Measurements from ENCODE around the gene CERS2. TPM values are rescaled to one million over a fixed set of nuclear protein-coding genes. Genes with fewer than 3 reads are reported as not detected.

The CERS2 gene
- total and polyA plus RNA-seq, 2 of the 4 experiments (the other 2 are of a cell fraction), result 118 to 127 TPM

- H3K79me1 ChIP-seq (ENCODE audit: low read depth in 1 of 2, low read length in 2 of 2), result peaks cover 23 to 45% of the 10 kb centered on the region in 2 experiments
- no TSS peak for BruUV-seq (replicated peaks)
- peaks cover 6% of the 10 kb centered on the region; the same call in 1 of the 2 replicates for H3K9me1 ChIP-seq (ENCODE audit: insufficient read depth, low read length)
- dilution Hi-C loops (cut with HindIII; ENCODE audit: low sequenced_read_pairs, unreplicated experiment), result no loop called here
- no peak overlapping the region for H2AK9ac ChIP-seq (replicated peaks; ENCODE audit: low read depth, low read length, poor library complexity)
- CTCF ChIA-PET, result no interaction called here
- H3K56ac ChIP-seq (ENCODE audit: extremely low read depth, insufficient read depth, low read length), result no peak overlapping the region
- DNase-seq (no peak), ATAC-seq (ENCODE audit: low read depth) (no peak)
- H2AK5ac ChIP-seq (ENCODE audit: low read depth, low read length), result no peak overlapping the region
- whole genome bisulfite sequencing, 2 experiments (ENCODE audit: extremely low coverage in 2 of 2, insufficient read length in 1 of 2), result no CpG with 5 or more reads among the region's 10 CpGs
- no peak overlapping the region for H3K18ac ChIP-seq (ENCODE audit: low read depth, low read length)
- no peak overlapping the region for H3K9ac ChIP-seq (ENCODE audit: low read depth, low read length)
- intact Hi-C loops (cut with micrococcal nuclease), result no loop called here
- H3K23ac ChIP-seq (ENCODE audit: low read depth, low read length), result no peak overlapping the region
- no peak overlapping the region for H3K14ac ChIP-seq (replicated peaks; ENCODE audit: low read depth, low read length)
- no peak overlapping the region for H2BK15ac ChIP-seq (ENCODE audit: low read depth, low read length)
- no peaks in the 10 kb centered on the region for H3K27me3 ChIP-seq (ENCODE audit: control insufficient read depth, insufficient read depth, low read length)
- H2AFZ ChIP-seq (replicated peaks; ENCODE audit: low read length, poor library complexity), result no peak overlapping the region
- H3K4me1 ChIP-seq (ENCODE audit: control insufficient read depth, insufficient read depth, low read length), result no peaks in the 10 kb centered on the region
- peaks cover 27% of the 10 kb centered on the region for H4K20me1 ChIP-seq (ENCODE audit: insufficient read depth, low read length)
- peaks cover 80% of the 10 kb centered on the region for H3K36me3 ChIP-seq (ENCODE audit: control insufficient read depth, insufficient read depth, low read length)
- H3K4me3 ChIP-seq (ENCODE audit: insufficient read depth, low read depth, low read length), result no peak overlapping the region
- no peak overlapping the region for H3K27ac ChIP-seq (ENCODE audit: insufficient read depth, low read length)
- no peak overlapping the region for H3K4ac ChIP-seq (ENCODE audit: low read depth, low read length)
- H3K4me2 ChIP-seq (ENCODE audit: low read depth, low read length), result no peak overlapping the region
- in situ Hi-C loops (cut with MboI; ENCODE audit: low sequenced_read_pairs), result no loop called here
- H4K8ac ChIP-seq (ENCODE audit: low read depth in 2 of 2, low read length in 2 of 2), result no peak overlapping the region
- no peak for TF ChIP-seq CHD1 (IDR thresholded peaks at IDR 0.05; ENCODE audit: low read depth, low read length)
- TF ChIP-seq CEBPB (IDR thresholded peaks at IDR 0.05; ENCODE audit: low read depth, low read length), result no peak
- no peak for TF ChIP-seq MAZ (IDR thresholded peaks at IDR 0.05; ENCODE audit: borderline replicate concordance, low read depth, low read length)
- no peak for TF ChIP-seq RCOR1 (IDR thresholded peaks at IDR 0.05; ENCODE audit: insufficient replicate concordance, low read length)
- no peak for TF ChIP-seq POLR2A (IDR thresholded peaks at IDR 0.05; ENCODE audit: low read depth, low read length)
- TF ChIP-seq USF2 (IDR thresholded peaks at IDR 0.05; ENCODE audit: low read depth, low read length), result no peak
- TF ChIP-seq ELK1 (IDR thresholded peaks at IDR 0.05; ENCODE audit: borderline replicate concordance, low read depth, low read length), result no peak
- TF ChIP-seq MXI1 (IDR thresholded peaks at IDR 0.05; ENCODE audit: borderline replicate concordance, low read depth, low read length), result no peak
- TF ChIP-seq CTCF (conservative IDR thresholded peaks at IDR 0.05; ENCODE audit: low read depth, low read length), result no peak
- no peak for TF ChIP-seq RAD21 (IDR thresholded peaks at IDR 0.05; ENCODE audit: low read length)
- no peak overlapping the region for H2BK20ac ChIP-seq (ENCODE audit: low read depth, low read length)
- no peak overlapping the region for H2BK5ac ChIP-seq (ENCODE audit: low read depth, low read length, poor library complexity, severe bottlenecking)
- H4K5ac ChIP-seq (ENCODE audit: low read depth, low read length), result no peak overlapping the region
- H3K9me3 ChIP-seq (ENCODE audit: control insufficient read depth, insufficient read depth, low read length), result no peaks in the 10 kb centered on the region
- POLR2A ChIA-PET (ENCODE audit: unreplicated experiment), result no interaction called here
- no peak overlapping the region for H2BK120ac ChIP-seq (ENCODE audit: low read depth, low read length)
- H4K91ac ChIP-seq (ENCODE audit: insufficient read depth, low read depth, low read length), result no peak overlapping the region
Measured at GRCh38 chr1:150963321-150964163, 11.1 kb downstream of the CERS2 start.
